ENCODE measurements around the gene WNK1.

WNK1 gene

GRCh38 chr12:793037-793436 lies 40.7 kb downstream of the WNK1 start:
- H3K4me3 ChIP-seq (replicated peaks; ENCODE audit: low read depth, low read length): no peak overlapping the region
- no peak for DNase-seq (ENCODE audit: low read depth)
- no peak for TF ChIP-seq CTCF (IDR thresholded peaks at IDR 0.05; ENCODE audit: low read length, missing control alignments)

- TF ChIP-seq CTCF (IDR thresholded peaks at IDR 0.05; ENCODE audit: low read length, missing control alignments): no peak
- DNase-seq (ENCODE audit: low read depth): no peak
- H3K4me3 ChIP-seq (replicated peaks; ENCODE audit: low read depth, low read length): no peak overlapping the region
Measured at GRCh38 chr12:793711-794110, 41.3 kb downstream of the WNK1 start.

DNA sequence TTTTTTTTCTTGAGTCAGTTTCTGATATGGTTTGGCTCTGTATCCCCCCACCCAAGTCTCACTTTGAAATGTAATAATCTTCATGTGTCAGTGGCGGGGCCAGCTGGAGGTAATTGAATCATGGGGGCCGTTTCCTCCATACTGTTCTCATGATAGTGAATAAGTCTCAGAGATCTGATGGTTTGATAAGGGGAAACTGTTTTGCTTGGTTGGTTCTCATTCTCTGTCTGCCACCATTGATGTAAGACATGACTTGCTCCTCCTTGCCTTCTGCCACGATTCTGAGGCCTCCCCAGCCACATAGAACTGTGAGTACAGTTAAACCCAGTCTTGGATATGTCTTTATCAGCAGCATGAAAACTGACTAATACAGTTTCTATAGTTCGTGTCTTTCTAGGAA lies 42.9 kb downstream of the WNK1 start:
- no peak overlapping the region for H3K4me3 ChIP-seq (replicated peaks; ENCODE audit: low read depth, low read length)
- no peak for TF ChIP-seq CTCF (IDR thresholded peaks at IDR 0.05; ENCODE audit: low read length, missing control alignments)
- DNase-seq (ENCODE audit: low read depth): no peak

GRCh38 chr12:800401-800800 lies 48.0 kb downstream of the WNK1 start:
- DNase-seq (ENCODE audit: low read depth): no peak
- no peak overlapping the region for H3K4me3 ChIP-seq (replicated peaks; ENCODE audit: low read depth, low read length)
- TF ChIP-seq CTCF (IDR thresholded peaks at IDR 0.05; ENCODE audit: low read length, missing control alignments): no peak

DNA sequence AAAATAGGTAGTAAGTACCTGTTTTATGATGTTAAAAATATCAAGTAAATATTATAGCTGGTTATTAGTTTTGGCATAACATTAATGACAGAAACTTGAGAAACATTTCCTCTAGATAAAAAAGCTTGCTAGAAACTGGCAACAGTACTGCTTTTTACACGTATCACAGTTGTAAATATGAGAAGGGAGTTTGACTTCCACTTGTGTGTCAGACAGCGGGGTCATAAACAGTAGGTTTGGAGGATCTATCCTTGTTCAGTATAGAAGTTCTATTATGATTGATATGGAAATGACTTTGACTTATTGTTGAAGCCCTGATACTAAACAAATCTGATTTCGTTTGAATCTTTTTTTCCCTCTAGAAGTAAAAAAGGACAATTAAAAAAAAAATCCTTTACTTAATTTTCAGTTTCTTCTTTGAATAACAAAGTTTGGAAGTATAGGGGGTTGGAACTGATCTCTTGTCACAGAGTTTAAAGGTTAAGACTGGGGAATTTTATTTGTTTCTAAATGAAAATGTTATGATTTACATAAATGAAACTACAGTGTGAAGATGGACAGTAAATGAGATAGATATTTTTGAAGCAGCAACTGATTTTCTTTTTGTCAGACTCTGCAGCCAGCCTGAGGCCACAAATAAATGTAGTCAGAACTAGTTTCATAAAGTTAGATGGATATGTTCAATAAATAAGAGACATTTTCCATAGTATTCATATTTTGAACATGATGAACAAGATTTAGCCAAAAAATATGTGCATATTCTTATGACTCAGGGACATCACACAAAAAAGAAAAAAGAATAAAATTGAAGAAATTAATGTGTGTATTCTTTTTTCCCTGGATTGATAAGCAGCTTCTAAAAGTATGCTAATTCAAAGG lies 50.1 kb downstream of the WNK1 start:
- no peak for TF ChIP-seq CTCF (IDR thresholded peaks at IDR 0.05; ENCODE audit: low read length, missing control alignments)
- DNase-seq (ENCODE audit: low read depth): peak; percentile 31
- no peak overlapping the region for H3K4me3 ChIP-seq (replicated peaks; ENCODE audit: low read depth, low read length)

DNA sequence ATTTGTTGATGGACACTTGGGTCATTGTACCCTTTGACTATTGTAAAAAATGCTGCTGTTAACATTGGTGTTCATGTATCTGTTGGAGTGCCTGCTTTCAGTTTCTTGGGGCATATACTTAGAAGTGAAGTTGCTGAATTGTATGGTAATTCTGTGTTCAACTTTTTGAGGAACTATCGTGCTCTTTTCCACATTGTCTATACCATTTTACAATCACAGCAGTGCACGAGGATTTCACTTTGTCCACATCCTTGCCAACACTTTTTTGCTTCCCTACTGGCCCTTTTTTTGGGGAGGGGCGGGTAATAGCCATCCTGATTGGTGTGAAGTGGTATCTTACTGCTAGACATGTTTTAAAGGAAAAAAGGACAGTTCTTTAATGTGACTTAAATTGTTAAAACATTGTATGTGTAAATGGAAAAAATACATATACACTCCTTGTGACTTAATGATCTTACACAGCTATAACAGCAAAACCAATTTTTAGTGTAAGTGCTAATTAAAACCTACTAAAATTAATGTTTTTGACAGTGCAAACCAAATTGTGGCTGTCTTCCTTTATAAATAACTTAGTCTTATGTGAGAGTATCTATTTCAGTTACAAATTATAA lies 52.7 kb downstream of the WNK1 start:
- TF ChIP-seq CTCF (IDR thresholded peaks at IDR 0.05; ENCODE audit: low read length, missing control alignments): no peak
- no peak overlapping the region for H3K4me3 ChIP-seq (replicated peaks; ENCODE audit: low read depth, low read length)
- no peak for DNase-seq (ENCODE audit: low read depth)
